HG03039 (cell line): ENCODE results near the gene TARS1.
"Not testable (repeated sequence)": the region's sequence is repeated elsewhere in the genome, so short reads cannot be mapped to it uniquely, and the experiment has no call there.

Experiments used
- ATAC-seq: cut with Tn5 transposase; IDR thresholded peaks from one replicate; pipeline ENCODE4 v1.9.1; 2021; ENCODE audit warnings: mild to moderate bottlenecking, moderate library complexity; ENCODE audit not compliant: unreplicated experiment

Gene TARS1

DNA sequence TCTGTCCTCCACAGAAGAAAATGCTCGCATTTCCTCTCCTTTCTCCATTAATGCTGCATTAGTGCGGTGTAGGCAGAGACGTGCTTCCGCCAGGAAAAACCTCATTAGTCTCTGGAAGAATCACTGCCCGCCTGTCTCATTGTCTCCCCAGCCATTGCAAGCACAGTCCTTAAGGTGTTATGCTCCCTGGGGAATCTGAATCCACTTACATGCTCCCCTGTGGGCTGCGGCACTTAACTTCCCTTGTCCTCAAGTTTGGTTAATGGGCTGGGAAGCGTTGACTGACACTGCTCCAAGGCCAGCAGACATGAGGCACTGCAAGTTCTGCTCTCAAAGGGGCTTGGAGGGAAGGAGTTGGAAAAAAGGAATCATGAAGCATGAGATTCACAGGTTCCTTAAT lies 41.6 kb downstream of the TARS1 start:
- no peak for ATAC-seq

DNA sequence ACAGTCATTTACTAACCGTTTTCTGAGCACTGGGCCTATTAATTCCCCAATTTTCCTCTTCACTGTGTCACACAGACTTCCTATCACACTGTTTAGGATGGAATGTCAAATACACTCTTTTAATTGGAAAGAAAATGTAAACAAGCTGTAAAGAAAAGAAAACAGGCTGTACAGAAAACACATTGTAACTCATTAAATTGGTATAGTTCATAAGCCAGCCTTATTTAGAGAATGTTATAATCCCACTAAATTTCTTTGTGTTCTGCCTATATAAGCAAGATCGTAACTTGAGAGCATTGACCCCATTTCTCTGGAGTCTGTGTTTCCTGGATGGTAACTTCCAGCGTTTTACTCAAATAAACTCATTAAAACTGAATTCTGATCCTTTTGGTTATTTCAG lies 46.5 kb downstream of the TARS1 start:
- ATAC-seq, result no peak

DNA sequence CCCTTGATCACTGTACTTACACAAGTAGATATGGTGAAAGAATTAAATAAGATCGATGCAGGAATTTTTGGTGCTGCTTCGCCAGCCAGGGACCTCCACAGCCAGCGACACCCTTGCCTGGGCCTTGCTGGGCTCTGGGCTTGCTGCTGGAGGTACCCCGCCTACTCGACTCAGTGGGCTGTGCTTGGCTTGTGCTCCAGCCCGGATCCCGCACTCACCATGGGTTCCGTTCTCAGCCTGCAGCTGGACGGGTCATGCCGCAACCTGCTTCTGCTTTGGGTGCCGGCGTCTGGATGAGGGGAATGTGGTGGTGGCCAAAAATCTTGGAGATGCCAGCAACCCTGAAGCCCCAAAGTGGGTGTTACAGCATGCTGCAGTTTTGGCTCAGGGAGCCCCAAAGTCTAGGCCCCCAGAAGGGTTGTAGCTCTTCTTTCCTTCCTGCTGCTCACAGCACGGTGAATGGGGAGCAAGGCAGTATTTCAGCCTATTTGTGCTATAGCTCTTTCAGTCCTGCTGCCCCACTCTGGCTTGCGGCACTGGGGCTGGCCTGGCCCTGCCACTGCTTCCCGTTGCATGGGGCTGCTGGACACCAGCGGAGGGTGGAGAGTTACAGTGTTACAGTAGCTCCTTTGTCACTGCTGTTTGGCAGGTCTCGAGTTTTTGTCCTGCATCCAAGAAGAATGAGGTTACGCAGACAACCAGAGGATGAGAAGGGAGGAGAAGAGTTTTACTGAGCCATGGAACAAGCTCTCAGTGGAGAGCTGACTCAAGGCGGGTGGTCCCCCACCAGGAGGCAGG lies 48.0 kb downstream of the TARS1 start:
- no peak for ATAC-seq

DNA sequence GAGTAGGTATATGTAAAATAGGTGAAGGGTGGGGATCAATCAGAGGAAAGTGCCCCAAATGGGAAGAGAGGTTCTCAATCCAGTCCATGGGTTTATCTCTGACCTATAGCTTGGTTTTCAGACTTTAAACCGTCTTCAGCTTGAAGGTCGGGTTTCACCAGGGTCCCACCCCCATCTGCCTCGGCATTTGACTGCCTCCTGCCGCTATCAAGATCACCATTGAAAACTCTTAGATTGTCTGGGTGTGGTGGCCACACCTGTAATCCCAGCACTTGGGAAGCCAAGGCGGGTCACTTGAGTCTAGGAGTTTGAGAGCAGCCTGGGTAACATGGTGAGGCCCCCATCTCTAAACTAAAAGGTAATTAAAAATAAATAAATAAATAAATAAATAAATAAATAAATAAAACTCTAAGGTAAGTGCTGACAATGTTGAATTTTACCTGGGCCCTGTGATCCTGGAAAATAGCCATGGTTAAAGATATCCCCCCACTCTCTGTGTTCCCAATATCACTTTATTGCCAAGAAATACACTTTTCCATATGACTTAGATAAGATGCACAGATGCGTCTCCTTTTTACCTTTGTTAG lies 48.8 kb downstream of the TARS1 start:
- no peak for ATAC-seq

GRCh38 chr5:33490071-33490665 lies 49.4 kb downstream of the TARS1 start:
- ATAC-seq, result no peak

DNA sequence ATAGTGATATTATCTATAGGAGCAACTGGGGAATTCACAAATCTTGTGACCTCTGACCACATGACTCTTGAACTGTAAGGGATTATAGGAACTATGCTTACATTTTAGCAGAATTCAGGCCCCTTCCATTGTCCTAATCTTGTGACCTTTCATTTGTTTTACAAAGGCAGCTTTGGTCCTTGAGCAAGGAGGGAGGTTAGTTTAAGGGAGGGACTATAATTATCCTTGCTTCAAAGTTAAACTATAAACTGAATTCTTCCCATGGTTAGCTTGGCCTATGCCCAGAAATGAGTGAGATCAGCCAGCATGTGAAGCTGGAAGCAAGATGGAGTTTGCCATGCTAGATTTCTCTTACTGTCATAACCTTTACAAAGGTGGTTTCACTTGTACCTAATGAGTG lies 51.2 kb downstream of the TARS1 start:
- ATAC-seq, result no peak

DNA sequence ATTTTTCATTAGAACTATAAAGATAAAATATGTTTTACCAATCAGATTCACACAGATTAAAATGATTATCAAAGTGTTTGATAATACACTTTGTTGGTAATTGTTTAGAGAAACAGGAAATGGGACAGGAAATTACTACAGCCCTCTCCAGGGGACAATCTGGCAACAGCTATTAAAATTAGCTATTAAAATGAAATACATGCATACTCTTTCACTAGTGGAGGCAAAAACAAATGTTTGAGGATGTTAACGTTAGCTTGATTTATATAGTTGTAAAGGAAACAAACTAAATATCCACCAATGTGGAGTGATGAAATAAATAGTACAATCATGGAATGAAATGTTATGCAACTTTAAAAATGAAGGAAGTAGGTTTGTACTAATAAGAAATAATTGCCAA lies 53.7 kb downstream of the TARS1 start:
- ATAC-seq, result no peak

DNA sequence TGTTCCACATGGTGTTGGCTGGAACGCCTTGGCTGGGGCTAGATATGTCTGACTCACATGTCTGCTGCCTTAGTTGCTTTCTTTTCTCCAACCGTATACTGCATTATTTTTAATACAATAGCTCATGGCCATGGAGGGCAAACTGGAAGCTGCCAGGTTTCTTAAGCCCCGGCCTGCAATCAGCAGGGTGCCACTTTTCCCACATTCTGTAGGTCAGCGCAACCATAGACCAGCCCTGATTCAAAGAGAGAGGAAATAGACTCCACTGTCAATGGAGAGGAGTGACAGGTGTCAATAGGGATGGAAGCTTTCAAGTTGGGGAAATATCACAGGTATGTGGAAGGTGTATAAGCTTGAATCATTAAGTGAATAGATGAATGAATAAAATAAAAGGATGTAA lies 60.5 kb downstream of the TARS1 start:
- no peak for ATAC-seq

GRCh38 chr5:33501899-33502298 lies 61.1 kb downstream of the TARS1 start:
- ATAC-seq, result no peak

- ATAC-seq, result no peak
Observed at GRCh38 chr5:33504570-33504969, 63.8 kb downstream of the TARS1 start.

GRCh38 chr5:33507426-33507825 lies 66.7 kb downstream of the TARS1 start:
- no peak for ATAC-seq

DNA sequence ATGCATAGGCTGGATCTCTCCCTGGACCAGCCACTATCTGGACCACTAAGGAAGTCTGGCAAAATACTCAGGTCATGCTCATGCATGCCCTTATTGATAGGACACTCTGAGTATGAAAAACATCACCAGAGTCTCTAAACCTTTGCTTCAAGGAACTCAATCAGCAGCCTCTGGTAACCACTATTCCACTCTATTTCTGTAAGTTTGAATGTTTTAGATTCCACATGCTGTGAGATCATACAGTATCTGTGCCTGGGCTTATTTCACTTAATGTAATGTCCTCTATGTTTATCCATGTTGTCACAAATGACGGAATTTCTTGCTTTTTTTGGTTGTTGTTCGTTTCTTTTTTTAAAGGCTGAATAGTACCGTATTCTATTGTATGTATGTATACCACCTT lies 68.3 kb downstream of the TARS1 start:
- no peak for ATAC-seq

GRCh38 chr5:33513462-33514185 lies 72.9 kb downstream of the TARS1 start:
- no peak for ATAC-seq

DNA sequence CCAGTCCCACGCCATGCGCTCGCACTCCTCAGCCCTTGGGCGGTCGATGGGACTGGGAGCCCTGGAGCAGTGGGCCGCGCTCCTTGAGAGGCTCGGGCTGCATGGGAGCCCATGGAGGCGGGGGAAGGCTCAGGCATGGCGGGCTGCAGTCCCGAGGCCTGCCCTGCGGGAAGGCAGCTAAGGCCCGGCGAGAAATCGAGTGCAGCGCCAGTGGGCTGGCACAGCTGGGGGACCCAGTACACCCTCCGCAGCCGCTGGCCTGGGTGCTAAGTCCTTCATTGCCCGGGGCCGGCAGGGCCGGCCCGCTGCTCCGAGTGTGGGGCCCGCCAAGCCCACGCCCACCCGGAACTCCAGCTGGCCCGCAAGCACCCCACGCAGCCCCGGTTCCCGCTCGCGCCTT lies 74.6 kb downstream of the TARS1 start:
- ATAC-seq, result not testable (repeated sequence)

DNA sequence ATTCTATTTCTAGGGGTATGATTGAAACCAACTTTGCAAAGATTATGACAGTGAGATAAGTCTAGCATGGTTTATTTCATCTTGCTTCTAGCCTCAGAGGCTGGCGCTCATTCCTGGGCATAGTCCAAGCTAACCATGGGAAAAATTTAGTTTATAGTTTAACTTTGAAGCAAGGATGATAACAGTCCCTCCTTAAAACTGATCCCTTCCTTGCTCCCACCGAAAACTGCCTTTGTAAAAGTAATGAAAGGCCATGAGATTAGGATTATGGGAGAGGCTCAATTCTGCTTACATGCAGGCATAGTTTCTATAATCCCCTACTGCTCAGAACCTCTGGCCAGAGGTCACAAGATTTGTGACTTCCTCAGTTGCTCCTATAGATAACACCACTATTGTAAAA lies 75.7 kb downstream of the TARS1 start:
- ATAC-seq, result no peak
